Measurements from ENCODE around the gene H6PD.
A peak's percentile ranks its signal among the peaks of the same experiment; 100 is the strongest.
"Not testable (repeated sequence)": the region's sequence is repeated elsewhere in the genome, so short reads cannot be mapped to it uniquely, and the experiment has no call there.

The H6PD gene

DNA sequence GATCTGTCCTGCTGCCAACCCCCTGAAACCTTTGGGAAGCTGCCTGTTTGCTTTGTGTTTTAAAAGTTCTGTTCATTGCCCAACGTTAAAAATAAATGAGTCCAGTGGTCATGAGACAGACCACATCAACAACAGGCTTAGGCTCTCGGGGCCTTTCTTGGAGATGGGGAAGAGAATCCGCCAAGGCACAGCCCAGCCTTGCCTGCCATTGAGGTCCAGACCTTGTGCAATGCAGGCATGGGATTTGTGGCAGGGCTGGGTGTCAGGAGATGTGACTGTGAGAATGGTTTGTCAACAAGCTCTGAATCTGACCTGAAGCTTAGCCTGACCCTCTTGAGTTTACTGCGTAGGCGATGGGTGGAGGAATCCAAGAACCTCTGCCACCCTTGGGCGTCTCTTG lies 62.3 kb downstream of the H6PD start:
- DNase-seq (ENCODE audit: low read depth in 2 of 2) = no peak

DNA sequence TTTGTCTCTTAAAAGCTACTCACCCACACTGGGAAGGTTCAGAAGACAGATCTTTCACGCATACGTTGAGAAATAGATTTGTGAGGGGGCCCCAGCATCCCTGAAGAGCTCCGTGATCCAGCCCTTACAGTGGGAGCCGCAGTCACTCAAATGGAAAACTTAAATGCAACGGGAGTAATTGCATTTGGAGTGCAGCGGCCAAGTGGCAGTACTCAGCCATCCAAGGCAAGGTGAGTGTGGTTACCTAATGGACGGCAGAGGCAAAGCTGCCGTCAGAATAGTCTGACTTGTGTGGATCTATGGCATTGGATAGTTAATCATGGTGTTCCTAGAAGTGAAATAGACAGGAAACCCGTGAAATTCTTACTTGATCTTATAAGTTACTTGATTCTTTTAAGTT lies 63.3 kb downstream of the H6PD start:
- no peak for DNase-seq (ENCODE audit: low read depth in 2 of 2)

DNA sequence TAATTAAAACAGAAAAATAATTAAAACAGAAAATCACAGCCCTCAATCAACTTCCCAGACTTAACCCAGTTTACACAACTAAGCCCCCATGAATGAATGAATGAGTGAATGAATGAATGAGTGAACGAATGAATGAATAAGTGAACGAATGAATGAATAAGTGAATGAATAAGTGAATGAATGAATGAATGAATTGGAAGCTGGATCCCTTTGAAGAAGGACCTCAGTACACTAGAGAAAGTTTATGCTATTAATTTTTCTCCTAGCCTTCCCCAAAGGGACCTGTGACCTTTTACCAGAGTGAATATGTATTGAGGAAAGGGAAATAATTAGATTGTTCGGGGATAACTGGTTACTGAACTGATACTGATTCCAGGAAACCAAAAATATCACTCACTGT lies 63.7 kb downstream of the H6PD start:
- no peak for DNase-seq (ENCODE audit: low read depth in 2 of 2)

DNA sequence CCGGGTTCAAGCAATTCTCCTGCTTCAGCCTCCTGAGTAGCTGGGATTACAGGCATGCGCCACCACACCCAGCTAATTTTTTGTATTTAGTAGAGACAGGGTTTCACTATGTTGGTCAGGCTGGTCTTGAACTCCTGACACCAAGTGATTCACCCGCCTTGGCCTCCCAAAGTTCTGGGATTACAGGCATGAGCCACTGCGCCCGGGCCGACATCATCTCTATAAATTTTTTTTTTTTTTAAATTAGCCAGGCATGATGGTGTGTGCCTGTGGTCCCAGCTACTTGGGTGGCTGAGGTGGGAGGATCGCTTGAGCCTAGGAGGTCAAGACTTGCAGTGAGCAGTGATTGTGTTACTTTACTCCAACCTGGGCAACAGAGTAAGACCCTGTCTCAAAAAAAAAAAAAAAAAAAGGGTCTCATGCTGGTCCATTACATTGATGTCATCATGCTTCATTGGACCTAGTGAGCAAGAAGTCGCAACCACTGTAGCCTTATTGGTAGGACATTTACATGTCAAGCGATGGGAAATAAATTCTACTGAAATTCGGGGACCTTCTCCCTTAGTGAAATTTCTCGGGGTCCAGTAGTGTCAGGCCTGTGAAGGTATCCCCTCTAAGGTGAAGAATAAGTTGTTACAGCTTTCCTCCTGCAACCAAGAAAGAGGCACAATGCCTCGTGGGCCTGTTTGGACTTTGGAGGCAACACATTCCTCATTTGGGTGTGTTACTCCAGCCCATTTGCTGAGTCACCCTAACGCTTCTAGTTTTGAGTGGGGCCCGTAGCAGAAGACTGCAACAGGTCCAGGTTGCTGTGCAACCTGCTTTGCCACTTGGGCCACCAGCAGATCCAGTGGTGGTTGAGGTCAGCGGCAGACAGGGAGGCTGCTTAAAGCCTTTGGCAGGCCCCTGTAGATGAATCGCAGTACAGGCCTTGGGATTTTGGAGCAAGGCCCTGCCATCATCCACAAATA lies 65.3 kb downstream of the H6PD start:
- not testable (repeated sequence) for DNase-seq (ENCODE audit: low read depth in 2 of 2)

DNA sequence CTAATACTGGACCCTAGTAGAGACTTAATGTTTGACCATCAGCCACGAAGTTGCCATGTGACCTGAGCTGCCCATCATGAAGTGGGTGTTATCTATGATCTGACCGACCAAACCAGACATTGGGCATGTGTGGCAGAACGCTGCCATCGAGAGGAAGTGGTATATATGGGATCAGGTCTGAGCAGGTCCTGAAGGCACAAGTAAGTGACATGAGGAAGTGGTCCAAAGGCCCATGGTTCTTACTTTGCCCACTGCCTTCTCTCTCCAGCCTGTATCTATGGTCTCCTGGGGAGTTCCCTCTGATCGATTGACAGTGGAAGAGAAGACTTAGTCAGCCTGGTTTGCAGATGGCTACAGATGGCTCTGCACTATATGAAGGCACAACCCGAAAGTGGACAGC lies 66.0 kb downstream of the H6PD start:
- DNase-seq (ENCODE audit: low read depth in 2 of 2) = no peak

DNA sequence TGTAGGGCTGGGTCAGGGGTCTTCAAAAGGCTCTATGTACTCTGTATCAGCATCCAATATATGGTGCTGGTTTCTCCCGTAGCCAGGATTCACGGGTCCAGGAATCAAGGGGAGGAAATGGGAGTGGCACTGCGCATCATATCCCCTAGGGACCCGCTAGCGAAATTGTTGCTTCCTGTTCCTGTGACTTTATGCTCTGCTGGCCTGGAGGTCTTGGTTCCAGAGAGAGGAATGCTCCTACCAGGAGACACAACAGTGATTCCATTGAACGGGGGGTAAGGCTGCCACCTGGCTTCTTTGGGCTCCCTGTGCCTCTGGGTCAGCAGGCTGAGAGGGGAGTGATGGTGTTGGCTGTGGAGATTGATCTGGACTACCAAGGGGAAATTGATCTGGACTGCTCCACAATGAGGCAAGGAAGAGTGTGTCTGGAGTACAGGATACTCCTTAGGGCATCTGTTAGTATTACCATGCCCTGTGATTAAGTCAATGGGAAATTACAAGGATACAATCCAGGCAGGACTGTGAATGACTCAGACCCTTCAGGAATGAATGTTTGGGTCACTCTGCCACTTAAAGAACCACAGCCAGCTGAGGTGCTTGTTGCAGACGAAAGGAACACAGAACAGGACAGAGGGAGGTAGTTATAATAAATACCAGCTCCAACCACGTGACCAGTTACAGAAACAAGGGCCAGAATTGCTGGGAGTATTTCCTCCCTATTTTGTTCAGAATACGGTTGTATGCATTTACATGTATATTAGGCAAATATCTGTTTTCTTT lies 68.4 kb downstream of the H6PD start:
- no peak for DNase-seq (ENCODE audit: low read depth in 2 of 2)

DNA sequence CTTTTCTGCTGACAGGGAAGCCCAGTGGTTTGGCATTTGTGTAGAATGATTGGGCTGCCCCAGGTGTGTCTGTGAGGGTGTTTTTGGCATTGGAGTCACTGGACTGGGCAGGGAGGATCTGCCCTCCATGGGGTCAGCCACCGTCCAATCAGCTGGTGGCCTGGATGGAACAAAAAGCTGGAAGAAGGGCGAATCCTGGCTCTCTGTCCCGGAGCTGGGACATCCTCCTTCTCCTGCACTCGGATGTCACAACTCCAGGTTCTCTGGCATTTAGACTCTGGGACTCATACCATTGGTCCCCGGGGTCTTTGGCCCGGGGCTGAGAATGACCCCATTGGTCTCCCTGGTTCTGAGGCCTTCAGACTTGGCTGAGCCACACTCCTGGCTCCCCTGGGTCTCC lies 69.3 kb downstream of the H6PD start:
- DNase-seq (ENCODE audit: low read depth in 2 of 2) = no peak

DNA sequence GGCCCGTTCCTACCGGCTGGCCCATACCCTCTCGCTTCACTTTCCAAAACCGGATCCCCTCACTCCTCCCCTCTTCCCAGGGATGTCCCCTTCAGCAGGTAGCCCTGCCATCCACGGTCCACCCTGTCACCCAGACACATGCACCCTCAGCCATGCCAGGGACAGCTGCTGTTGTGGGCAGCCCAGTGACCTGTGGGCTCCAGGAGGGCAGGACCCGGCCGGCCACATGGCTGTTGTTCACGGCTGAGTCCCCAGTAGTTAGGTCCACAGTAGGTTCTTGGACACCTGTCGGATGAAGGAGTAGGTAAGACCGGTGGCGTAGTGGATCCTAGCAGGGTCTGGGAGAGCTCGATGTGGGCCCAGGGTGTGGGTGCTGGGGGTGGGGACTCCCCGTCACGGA lies 70.6 kb downstream of the H6PD start:
- no peak for DNase-seq (ENCODE audit: low read depth in 2 of 2)

DNA sequence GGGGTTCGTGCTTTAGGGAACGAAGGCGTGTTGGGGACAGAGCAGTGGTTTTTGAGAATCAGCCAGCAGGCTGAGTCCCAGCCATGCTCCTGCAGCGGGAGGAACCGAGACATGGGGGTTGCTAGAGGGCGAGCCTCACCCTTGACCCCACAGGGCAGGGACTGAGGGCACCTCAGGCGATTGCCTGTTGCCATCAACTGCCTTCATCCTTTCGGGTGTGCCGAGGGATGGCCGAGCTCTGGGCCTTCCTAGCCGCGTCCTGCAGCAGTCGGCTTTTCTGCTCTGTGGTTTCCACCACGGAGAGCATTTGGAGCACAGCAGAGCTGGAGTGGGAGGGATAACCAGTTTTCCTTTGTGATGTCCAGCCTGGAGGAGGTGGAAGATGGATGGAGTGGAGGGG lies 71.4 kb downstream of the H6PD start:
- no peak for DNase-seq (ENCODE audit: low read depth in 2 of 2)

DNA sequence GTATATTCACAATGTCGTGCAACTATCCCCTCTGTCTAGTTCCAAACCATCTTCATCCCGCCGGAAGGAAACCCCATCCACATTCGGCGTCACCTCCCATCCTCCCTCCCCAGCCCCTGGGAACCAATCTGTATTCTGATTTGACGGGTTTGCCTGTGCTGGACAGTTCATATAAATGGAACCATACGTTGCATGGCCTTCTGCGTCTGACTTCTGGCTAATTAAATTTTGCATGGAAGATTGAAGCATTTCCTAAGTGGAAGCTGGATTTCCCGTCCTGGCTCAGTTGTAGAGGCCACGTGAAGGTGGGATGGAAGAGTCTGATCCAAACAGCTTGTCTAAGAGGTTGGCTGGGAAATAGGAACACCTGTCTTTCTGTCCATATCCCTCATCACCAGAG lies 72.7 kb downstream of the H6PD start:
- no peak for DNase-seq (ENCODE audit: low read depth in 2 of 2)

DNA sequence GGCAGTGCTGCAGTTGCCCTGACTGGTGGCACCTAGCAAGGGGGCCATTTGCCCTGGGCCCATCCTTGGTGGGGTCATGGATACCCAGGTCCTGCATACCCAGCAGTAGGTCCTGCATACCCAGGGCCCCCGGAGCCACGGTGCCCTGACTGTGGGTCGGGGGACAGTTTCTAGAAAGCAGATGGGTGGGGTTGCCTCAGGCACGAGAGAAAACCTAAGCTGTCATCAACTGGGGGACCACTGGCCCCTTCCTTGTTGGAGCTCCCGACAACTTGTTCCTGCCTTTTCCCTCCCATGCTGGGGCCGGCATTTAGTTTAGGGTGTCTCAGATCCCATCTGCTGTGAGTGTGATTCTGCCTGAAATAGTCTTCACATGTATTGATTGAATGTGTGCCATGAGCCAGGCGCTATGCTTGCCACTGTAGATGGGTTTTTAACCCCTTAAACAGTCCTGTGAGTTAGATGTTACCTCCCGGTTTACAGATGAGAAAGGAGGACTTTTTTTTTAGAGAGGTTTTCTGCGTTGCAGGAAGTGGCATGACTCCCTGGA lies 73.7 kb downstream of the H6PD start:
- DNase-seq (ENCODE audit: low read depth in 2 of 2) = no peak

DNA sequence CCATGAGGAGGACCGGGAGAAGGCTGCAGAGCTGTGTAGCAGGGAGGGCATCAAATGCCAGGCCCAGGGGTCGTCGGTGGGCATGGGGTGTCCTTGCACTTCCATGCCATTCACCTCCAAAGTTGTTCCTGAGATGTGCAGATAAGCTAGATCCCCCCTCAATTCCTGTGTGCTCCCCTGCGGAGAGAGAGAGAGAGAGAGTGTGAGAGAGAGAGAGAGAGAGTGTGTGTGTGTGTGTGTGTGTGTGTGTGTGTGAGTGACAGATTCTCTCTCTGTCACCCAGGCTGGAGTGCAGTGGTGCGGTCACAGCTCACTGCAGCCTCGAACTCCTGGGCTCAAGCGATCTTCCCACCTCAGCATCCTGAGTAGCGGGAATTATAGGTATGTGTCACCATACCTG lies 74.5 kb downstream of the H6PD start:
- no peak for DNase-seq (ENCODE audit: low read depth in 2 of 2)

DNA sequence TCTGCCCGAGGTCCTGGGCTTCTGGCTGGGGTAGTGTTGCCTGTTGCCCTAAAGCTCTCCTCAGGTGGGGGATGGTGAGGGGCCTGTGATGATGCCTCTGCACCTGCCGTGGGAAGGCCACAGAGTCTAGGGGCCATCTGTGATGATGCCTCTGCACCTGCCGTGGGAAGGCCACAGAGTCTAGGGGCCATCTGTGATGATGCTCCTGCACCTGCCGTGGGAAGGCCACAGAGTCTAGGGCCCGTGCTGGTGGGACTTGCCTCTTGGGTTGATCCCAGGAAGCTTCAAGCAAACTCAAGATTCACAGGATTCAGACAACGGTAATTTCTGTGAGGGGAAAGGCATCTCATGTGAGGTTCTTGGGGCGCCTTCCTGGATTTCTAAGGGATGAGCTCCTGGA lies 75.4 kb downstream of the H6PD start:
- DNase-seq (ENCODE audit: low read depth in 2 of 2) = no peak

DNA sequence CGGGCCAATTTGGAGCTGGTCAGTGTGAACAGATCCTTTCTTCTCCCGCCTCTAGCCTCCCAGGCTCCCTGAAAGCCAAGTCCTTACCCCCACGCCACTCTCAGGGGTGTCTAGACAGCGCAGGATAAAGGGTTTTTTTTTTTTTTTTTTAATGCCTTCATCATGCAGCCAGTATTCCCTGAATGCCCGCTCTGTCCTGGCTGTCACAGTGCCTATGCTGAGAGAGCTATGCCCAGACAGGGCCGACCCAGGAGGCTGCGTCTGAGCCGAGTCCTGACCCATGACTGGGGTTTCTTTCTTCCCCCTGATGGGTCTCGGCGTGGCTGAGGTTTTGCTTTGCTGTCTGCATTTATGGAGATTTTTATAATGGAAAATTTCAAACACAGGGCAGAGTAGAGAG lies 76.5 kb downstream of the H6PD start:
- no peak for DNase-seq (ENCODE audit: low read depth in 2 of 2)

DNA sequence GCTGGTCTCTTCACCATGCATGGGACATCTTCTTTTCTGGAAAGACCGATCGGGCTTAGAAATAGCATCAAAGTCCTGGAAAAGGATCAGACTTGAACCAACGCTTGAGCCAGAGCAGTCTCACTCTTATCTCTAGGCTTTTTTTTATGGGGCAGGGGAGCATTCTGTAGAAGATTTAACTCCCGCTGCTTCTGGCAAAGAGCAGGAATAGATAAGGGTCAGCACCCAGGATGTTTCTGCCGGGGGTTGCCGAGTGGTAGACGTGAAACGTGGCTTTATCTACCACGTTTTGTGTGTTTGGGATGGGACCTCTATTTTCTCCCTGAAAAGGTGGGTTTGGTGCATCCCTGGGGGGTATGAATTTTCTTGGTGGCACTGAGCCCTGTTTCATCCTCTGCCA lies 76.9 kb downstream of the H6PD start:
- no peak for DNase-seq (ENCODE audit: low read depth in 2 of 2)

DNA sequence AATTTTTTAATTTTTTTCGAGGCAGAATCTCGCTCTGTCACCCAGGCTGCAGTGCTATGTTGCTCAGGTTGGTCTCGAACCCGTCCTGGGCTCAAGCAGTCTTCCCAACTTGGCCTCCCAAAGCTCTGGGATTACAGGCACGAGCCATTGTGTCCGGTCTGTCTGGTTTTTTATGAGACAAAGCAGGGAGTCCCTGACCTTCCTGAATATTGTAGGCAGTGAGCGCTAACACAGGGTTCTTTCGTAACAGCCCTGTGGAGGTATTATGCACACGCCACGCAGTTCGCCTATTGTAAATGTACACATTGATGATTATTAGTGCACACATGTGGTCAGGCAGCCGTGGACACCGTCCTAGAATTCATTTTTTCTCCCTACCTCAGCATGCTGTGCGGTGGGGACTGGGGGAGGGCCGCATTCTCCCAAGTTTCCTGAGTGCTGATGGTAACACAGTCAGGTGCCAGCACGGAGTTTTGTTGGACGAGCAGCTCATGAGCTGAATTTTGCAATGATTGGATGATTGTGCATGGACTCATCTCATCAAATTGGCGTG lies 77.7 kb downstream of the H6PD start:
- no peak for DNase-seq (ENCODE audit: low read depth in 2 of 2)

DNA sequence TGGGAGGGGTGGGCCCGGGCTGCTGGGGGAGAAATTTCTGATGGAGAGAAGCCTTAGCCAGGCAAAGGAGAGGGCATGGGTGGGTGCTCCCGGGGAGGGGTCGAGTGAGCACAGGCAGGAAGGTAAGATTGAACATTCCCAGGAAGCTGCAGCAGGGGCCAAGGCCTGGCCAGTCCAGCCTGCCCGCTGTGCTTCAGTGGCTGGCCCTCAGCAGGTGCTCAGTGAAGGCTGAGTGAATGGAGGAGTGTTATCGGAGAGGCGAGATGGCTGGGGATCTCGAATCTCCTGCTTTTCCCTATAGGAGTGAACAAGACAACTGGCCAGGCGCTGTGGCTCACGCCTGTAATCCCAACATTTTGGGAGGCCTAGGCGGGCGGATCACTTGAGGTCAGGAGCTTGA lies 79.0 kb downstream of the H6PD start:
- DNase-seq (ENCODE audit: low read depth in 2 of 2) = no peak

DNA sequence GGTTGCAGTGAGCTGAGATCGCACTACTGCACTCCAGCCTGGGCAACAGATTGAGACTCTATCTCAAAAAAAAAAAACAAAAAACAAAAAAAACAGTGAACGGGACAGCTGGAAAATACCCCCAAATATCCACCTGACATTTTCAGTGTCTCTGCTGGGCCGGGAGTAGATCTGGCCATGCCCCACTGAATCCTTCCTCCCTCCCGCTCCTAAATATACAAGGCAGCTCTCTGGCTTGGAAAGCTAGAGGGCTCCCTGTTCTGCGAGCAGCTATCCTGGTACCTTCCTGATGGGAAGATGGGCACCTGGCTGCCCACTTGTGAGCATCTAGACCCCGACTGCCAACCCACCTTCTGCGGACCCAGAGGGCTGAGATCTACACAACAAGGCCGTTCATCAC lies 79.5 kb downstream of the H6PD start:
- DNase-seq (ENCODE audit: low read depth in 2 of 2) = no peak

DNA sequence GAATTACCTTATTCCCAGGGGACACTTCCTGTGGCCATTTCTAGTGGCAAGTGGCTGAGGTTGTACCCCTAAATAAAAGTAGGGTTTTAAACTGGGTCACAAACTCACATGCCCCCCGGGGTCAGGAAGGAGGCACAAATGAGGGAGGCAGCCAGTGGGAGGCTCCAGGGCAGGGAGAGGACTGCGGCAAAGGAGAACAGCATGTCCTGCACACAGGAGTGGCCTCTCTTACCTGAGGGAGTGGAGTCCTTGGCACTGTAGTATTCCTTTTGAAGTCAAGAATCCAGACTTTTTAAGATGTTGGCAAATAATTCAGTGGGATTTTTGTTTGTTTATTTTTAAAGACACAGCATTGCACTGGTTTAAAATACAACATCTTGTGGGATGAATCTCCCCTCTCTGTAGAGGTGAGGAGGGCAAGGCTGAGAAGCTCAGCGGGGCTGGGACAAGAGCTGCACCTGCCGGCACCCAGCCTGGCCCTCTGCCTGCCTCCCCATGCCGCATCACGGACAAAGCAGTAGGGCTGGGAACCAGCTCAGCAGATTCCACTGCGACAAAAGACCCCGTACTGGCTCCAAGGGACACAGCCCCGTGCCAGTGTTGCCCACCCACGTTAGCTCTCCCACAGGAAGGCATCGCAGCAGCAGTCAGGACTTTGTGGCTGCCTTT lies 80.3 kb downstream of the H6PD start:
- DNase-seq (ENCODE audit: low read depth in 2 of 2) = no peak

DNA sequence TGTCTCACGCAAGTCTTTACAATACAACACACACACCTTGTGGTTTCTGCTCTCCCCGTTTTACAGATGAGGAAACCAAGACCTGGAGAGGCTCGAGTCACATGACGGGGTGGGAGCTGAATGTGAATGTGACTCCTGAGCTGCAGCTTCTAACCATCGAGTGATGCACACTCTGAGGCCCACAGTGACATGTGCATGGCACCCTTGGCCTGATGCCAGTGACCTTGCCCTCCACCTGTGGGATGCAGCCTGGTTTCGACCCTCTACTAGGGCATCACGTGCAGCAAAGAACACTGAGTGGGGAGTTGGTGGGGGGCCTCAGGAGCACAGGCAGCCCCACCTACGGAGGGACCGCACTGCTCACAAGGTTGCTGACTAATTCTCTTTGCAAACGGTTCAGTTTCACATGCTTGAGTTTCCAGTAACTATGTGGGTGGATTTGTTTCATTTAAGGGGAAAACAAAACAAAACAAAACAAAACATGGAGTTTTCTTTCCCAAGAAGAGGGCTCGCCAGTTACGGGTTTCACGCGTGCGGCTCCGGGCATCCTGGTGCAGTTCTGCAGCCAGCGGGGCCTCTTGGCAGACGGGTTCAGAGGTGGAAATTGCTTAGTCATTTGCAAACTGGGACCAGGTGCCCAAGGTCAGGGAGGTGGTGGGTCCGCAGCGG lies 81.0 kb downstream of the H6PD start:
- DNase-seq (ENCODE audit: low read depth in 2 of 2) = peak; percentile 55 to 66

DNA sequence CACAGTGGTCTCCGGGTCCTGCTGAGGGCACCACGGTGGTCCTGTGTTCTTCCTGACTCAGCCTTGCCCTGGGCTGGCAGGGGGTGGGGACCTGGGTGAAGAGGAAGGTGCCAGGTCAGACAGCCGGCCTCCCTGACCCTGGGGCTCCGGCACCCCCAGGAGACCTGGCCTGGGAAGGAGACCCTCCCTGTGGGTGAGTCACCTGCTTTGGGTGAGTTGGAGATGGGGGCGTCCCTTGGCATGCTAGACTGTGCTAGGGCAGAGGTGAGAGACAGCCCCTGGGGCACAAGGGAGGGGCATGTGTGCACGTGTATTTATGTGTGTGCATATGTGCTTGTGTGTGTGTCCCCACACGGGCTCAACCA lies 81.5 kb downstream of the H6PD start:
- peak in 1 of 2 donors; percentile 30 for DNase-seq (ENCODE audit: low read depth in 2 of 2)

Measured in stimulated activated CD4-positive, alpha-beta T cell treated with anti-CD3 and anti-CD28 coated beads, Interleukin-4, amount 100 ng/mL, for 48 hours (primary cell).